ENCODE results near the gene CATSPER4.

Gene CATSPER4

DNA sequence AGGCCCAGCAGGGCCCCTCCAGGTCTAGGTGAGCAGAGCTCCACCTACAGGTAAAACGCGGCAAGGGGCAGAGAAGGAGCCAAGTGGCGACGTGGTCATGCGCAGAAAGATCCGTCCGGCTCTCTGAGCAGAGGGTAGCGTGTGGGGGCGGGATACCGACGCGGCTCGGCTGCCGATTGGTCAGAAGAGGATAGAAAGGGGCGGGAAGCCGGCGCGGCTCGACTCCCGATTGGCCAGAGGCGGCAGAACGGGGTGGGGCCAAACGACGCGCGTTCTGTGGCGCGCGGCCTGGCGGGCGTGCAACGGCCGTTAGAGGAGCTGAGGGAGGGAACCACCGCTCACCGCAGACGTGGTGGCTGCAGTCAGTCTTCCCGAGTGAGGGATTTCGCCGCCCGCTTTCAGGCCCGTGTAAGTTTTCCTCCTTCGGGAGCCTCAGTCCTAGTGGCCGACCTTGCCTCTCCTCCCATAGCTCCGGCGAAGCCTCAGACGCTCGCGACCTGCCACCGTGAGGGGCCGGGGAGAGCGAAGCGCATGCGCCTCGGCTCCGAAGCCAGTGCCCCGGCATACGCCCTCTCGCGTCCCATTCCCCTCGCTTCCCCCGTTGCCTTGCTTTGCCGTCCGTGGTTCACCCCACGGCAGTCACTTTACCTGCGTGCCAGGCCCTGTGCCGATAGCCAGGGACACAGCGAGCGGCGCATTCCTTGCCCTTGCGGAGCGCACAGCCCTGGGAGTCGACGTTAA, 43.7 kb downstream of the CATSPER4 start, which contains the start of gene CEP85 (continued):
- TF ChIP-seq, protein P1, sequence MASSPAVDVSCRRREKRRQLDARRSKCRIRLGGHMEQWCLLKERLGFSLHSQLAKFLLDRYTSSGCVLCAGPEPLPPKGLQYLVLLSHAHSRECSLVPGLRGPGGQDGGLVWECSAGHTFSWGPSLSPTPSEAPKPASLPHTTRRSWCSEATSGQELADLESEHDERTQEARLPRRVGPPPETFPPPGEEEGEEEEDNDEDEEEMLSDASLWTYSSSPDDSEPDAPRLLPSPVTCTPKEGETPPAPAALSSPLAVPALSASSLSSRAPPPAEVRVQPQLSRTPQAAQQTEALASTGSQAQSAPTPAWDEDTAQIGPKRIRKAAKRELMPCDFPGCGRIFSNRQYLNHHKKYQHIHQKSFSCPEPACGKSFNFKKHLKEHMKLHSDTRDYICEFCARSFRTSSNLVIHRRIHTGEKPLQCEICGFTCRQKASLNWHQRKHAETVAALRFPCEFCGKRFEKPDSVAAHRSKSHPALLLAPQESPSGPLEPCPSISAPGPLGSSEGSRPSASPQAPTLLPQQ (tag by site-specific recombination; IDR thresholded peaks at IDR 0.05) = peak; percentile 69; the same call in 1 of the 2 replicates
- TF ChIP-seq, protein P2, sequence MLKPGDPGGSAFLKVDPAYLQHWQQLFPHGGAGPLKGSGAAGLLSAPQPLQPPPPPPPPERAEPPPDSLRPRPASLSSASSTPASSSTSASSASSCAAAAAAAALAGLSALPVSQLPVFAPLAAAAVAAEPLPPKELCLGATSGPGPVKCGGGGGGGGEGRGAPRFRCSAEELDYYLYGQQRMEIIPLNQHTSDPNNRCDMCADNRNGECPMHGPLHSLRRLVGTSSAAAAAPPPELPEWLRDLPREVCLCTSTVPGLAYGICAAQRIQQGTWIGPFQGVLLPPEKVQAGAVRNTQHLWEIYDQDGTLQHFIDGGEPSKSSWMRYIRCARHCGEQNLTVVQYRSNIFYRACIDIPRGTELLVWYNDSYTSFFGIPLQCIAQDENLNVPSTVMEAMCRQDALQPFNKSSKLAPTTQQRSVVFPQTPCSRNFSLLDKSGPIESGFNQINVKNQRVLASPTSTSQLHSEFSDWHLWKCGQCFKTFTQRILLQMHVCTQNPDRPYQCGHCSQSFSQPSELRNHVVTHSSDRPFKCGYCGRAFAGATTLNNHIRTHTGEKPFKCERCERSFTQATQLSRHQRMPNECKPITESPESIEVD (tag by site-specific recombination; IDR thresholded peaks at IDR 0.05) = no peak
- TF ChIP-seq ZNF132 (tag by site-specific recombination; IDR thresholded peaks at IDR 0.05; ENCODE audit: borderline replicate concordance) (no peak), SALL2 (tag by site-specific recombination; IDR thresholded peaks at IDR 0.05; ENCODE audit: borderline replicate concordance) (no peak), ZBTB17 (tag by site-specific recombination; IDR thresholded peaks at IDR 0.05) (no peak), ZNF791 (tag by site-specific recombination; IDR thresholded peaks at IDR 0.05) (no peak), ZNF37A (tag by site-specific recombination; IDR thresholded peaks at IDR 0.05) (no peak), ZNF223 (tag by site-specific recombination; IDR thresholded peaks at IDR 0.05) (no peak), ZNF664 (tag by site-specific recombination; IDR thresholded peaks at IDR 0.05) (no peak), HOXA7 (CRISPR knock-in tag; IDR thresholded peaks at IDR 0.05; ENCODE audit: borderline replicate concordance) (no peak), ZNF335 (tag by site-specific recombination; conservative IDR thresholded peaks at IDR 0.05) (peak; percentile 93), ZNF549 (tag by site-specific recombination; IDR thresholded peaks at IDR 0.05) (no peak), ZNF175 (tag by site-specific recombination; IDR thresholded peaks at IDR 0.05) (no peak), GLIS2 (tag by site-specific recombination; IDR thresholded peaks at IDR 0.05) (peak; percentile 42; the same call in 1 of the 2 replicates), ZFP3 (tag by site-specific recombination; IDR thresholded peaks at IDR 0.05; ENCODE audit: low read depth) (no peak), ZNF654 (tag by site-specific recombination; IDR thresholded peaks at IDR 0.05; ENCODE audit: low read depth) (peak; percentile 73), OVOL3 (tag by site-specific recombination; IDR thresholded peaks at IDR 0.05) (peak; percentile 97), ZNF433 (tag by site-specific recombination; IDR thresholded peaks at IDR 0.05; ENCODE audit: low read depth) (no peak), ZNF623 (tag by site-specific recombination; IDR thresholded peaks at IDR 0.05) (no peak), ZNF114 (tag by site-specific recombination; IDR thresholded peaks at IDR 0.05) (no peak), ZNF707 (tag by site-specific recombination; IDR thresholded peaks at IDR 0.05) (no peak), ZBTB21 (tag by site-specific recombination; IDR thresholded peaks at IDR 0.05) (no peak), ZNF184 (tag by site-specific recombination; IDR thresholded peaks at IDR 0.05) (no peak), ZEB2 (tag by site-specific recombination; IDR thresholded peaks at IDR 0.05) (peak; percentile 98)
- TF ChIP-seq, protein P3, sequence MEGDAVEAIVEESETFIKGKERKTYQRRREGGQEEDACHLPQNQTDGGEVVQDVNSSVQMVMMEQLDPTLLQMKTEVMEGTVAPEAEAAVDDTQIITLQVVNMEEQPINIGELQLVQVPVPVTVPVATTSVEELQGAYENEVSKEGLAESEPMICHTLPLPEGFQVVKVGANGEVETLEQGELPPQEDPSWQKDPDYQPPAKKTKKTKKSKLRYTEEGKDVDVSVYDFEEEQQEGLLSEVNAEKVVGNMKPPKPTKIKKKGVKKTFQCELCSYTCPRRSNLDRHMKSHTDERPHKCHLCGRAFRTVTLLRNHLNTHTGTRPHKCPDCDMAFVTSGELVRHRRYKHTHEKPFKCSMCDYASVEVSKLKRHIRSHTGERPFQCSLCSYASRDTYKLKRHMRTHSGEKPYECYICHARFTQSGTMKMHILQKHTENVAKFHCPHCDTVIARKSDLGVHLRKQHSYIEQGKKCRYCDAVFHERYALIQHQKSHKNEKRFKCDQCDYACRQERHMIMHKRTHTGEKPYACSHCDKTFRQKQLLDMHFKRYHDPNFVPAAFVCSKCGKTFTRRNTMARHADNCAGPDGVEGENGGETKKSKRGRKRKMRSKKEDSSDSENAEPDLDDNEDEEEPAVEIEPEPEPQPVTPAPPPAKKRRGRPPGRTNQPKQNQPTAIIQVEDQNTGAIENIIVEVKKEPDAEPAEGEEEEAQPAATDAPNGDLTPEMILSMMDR (tag by site-specific recombination; IDR thresholded peaks at IDR 0.05) = peak; percentile 96
- TF ChIP-seq, protein P4, sequence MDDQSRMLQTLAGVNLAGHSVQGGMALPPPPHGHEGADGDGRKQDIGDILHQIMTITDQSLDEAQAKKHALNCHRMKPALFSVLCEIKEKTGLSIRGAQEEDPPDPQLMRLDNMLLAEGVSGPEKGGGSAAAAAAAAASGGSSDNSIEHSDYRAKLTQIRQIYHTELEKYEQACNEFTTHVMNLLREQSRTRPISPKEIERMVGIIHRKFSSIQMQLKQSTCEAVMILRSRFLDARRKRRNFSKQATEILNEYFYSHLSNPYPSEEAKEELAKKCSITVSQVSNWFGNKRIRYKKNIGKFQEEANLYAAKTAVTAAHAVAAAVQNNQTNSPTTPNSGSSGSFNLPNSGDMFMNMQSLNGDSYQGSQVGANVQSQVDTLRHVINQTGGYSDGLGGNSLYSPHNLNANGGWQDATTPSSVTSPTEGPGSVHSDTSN (CRISPR knock-in tag; IDR thresholded peaks at IDR 0.05) = no peak; the same call in 1 of the 2 replicates
- TF ChIP-seq, protein P5, sequence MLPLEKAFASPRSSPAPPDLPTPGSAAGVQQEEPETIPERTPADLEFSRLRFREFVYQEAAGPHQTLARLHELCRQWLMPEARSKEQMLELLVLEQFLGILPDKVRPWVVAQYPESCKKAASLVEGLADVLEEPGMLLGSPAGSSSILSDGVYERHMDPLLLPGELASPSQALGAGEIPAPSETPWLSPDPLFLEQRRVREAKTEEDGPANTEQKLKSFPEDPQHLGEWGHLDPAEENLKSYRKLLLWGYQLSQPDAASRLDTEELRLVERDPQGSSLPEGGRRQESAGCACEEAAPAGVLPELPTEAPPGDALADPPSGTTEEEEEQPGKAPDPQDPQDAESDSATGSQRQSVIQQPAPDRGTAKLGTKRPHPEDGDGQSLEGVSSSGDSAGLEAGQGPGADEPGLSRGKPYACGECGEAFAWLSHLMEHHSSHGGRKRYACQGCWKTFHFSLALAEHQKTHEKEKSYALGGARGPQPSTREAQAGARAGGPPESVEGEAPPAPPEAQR (tag by site-specific recombination; IDR thresholded peaks at IDR 0.05) = no peak
- TF ChIP-seq, protein P6, sequence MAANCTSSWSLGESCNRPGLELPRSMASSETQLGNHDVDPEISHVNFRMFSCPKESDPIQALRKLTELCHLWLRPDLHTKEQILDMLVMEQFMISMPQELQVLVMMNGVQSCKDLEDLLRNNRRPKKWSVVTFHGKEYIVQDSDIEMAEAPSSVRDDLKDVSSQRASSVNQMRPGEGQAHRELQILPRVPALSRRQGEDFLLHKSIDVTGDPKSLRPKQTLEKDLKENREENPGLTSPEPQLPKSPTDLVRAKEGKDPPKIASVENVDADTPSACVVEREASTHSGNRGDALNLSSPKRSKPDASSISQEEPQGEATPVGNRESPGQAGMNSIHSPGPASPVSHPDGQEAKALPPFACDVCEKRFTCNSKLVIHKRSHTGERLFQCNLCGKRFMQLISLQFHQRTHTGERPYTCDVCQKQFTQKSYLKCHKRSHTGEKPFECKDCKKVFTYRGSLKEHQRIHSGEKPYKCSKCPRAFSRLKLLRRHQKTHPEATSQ (tag by site-specific recombination; IDR thresholded peaks at IDR 0.05) = no peak
- TF ChIP-seq, protein P7, sequence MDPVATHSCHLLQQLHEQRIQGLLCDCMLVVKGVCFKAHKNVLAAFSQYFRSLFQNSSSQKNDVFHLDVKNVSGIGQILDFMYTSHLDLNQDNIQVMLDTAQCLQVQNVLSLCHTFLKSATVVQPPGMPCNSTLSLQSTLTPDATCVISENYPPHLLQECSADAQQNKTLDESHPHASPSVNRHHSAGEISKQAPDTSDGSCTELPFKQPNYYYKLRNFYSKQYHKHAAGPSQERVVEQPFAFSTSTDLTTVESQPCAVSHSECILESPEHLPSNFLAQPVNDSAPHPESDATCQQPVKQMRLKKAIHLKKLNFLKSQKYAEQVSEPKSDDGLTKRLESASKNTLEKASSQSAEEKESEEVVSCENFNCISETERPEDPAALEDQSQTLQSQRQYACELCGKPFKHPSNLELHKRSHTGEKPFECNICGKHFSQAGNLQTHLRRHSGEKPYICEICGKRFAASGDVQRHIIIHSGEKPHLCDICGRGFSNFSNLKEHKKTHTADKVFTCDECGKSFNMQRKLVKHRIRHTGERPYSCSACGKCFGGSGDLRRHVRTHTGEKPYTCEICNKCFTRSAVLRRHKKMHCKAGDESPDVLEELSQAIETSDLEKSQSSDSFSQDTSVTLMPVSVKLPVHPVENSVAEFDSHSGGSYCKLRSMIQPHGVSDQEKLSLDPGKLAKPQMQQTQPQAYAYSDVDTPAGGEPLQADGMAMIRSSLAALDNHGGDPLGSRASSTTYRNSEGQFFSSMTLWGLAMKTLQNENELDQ (tag by site-specific recombination; IDR thresholded peaks at IDR 0.05; ENCODE audit: low read depth) = no peak

Data from HEK293 (cell line).